Thyroid gland (tissue), 4 donors: Measurements from ENCODE around the gene LTA4H.

Experiments used
- POLR2A ChIP-seq, 2 donors: fragments of 450-650 bp; IDR thresholded peaks; one replicate each; pipeline ENCODE4 v1.6.1; 2017; ENCODE audit warnings: antibody characterized with exemption in 2 of 2, mild to moderate bottlenecking in 2 of 2, moderate library complexity in 1 of 2
- TF ChIP-seq, protein P1 (sequence below), 6 experiments: fragments of 200-600 bp in 3 of 6; fragments of 450-650 bp in 3 of 6; sonication (generic) in 3 of 6; IDR thresholded peaks; one replicate each; pipeline ENCODE4 v1.5.1; 2016 to 2019; ENCODE audit warnings: antibody characterized with exemption in 6 of 6, mild to moderate bottlenecking in 2 of 6, inconsistent platforms in 1 of 6, moderate library complexity in 1 of 6

DNA sequence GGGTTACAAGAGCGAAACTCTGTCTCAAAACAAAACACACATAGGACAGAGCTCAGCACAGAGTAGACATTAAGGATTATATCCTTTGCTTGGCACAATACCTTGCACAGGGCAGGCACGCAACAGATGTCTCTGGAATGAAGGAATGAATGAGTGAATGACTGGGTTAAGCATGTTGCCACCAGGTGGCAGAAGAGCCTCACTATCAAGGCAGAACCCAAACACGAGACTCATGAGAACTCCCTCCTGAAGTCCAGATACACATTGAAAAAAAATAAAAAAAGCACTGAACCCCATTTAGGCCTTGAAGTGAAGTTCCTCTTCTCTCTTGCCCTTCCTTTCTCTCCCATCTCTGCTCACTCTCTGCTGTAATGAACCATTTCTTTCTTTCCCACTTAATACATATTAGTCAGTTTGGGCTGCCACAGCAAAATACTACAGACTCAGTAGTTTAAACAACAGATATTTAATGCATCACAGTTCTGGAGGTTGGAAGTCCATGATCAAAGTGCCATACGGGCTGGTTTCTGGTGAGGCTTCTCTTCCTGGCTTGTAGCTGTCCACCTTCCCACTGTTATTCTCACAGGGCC, 26.6 kb upstream of the LTA4H start:
- TF ChIP-seq, protein P1, sequence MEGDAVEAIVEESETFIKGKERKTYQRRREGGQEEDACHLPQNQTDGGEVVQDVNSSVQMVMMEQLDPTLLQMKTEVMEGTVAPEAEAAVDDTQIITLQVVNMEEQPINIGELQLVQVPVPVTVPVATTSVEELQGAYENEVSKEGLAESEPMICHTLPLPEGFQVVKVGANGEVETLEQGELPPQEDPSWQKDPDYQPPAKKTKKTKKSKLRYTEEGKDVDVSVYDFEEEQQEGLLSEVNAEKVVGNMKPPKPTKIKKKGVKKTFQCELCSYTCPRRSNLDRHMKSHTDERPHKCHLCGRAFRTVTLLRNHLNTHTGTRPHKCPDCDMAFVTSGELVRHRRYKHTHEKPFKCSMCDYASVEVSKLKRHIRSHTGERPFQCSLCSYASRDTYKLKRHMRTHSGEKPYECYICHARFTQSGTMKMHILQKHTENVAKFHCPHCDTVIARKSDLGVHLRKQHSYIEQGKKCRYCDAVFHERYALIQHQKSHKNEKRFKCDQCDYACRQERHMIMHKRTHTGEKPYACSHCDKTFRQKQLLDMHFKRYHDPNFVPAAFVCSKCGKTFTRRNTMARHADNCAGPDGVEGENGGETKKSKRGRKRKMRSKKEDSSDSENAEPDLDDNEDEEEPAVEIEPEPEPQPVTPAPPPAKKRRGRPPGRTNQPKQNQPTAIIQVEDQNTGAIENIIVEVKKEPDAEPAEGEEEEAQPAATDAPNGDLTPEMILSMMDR (IDR thresholded peaks at IDR 0.05), result peak; percentile 23 to 98 (median 78)
- no peak for TF ChIP-seq POLR2A (IDR thresholded peaks at IDR 0.05)
